Prostate gland (tissue), 2 donors: Measurements from ENCODE around the gene CCDC157.

Source experiments
- POLR2A ChIP-seq: fragments of 450-650 bp; IDR thresholded peaks from one replicate; pipeline ENCODE4 v1.6.1; 2016; ENCODE audit warnings: antibody characterized with exemption, mild to moderate bottlenecking
- TF ChIP-seq, protein P1 (sequence below), 4 experiments: fragments of 200-600 bp in 2 of 4; fragments of 450-650 bp in 2 of 4; sonication (generic) in 2 of 4; IDR thresholded peaks; 1 replicate in 3 of 4; 2 replicates in 1 of 4; pipeline ENCODE4 v1.5.1; 2016 to 2019; ENCODE audit warnings: antibody characterized with exemption in 4 of 4, mild to moderate bottlenecking in 2 of 4, moderate library complexity in 2 of 4

DNA sequence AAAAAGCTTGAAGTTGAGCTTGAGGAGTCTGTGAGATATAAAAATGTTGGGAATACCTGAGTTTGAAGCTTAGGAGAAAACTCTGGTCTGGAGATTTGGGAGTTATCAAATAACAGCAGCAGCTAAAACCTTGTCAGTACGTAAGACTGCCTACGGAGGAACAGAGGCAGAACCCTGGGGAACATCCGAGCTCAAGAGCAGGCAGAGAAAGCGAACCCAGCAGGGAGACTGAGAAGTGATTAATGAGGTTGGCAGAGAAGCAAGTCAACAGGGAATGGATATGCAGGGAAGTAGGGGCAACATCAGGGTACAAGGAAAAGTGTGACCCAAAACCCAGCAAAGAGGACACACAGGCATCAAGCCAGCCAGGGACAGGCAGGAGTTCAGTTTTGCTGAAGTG is 56.2 kb downstream of the CCDC157 start:
- TF ChIP-seq, protein P1, sequence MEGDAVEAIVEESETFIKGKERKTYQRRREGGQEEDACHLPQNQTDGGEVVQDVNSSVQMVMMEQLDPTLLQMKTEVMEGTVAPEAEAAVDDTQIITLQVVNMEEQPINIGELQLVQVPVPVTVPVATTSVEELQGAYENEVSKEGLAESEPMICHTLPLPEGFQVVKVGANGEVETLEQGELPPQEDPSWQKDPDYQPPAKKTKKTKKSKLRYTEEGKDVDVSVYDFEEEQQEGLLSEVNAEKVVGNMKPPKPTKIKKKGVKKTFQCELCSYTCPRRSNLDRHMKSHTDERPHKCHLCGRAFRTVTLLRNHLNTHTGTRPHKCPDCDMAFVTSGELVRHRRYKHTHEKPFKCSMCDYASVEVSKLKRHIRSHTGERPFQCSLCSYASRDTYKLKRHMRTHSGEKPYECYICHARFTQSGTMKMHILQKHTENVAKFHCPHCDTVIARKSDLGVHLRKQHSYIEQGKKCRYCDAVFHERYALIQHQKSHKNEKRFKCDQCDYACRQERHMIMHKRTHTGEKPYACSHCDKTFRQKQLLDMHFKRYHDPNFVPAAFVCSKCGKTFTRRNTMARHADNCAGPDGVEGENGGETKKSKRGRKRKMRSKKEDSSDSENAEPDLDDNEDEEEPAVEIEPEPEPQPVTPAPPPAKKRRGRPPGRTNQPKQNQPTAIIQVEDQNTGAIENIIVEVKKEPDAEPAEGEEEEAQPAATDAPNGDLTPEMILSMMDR (IDR thresholded peaks at IDR 0.05) = no peak
- no peak for TF ChIP-seq POLR2A
